Parathyroid adenoma (tissue), 2 donors: ENCODE results near the gene TRMT10B.

ENCODE experiments used
- H2AFZ ChIP-seq: fragments of 300-600 bp; sonication (generic); one replicate; pipeline ENCODE4 v1.7.0; 2017; ENCODE audit warnings: antibody characterized with exemption, mild to moderate bottlenecking
- H3K27ac ChIP-seq: fragments of 300-600 bp; sonication (generic); one replicate; pipeline ENCODE4 v1.7.0; 2017
- H3K27me3 ChIP-seq: fragments of 300-600 bp; sonication (generic); one replicate; pipeline ENCODE4 v1.7.0; 2017; ENCODE audit warnings: low read length; ENCODE audit not compliant: control insufficient read depth, insufficient read depth
- H3K36me3 ChIP-seq: fragments of 300-600 bp; sonication (generic); one replicate; pipeline ENCODE4 v1.7.0; 2017; ENCODE audit warnings: low read length; ENCODE audit not compliant: control insufficient read depth, insufficient read depth
- H3K4me1 ChIP-seq: fragments of 300-600 bp; sonication (generic); one replicate; pipeline ENCODE4 v1.7.0; 2017; ENCODE audit warnings: control low read depth
- H3K4me2 ChIP-seq: fragments of 300-600 bp; sonication (generic); one replicate; pipeline ENCODE4 v1.7.0; 2017; ENCODE audit warnings: low read length
- H3K4me3 ChIP-seq: fragments of 300-600 bp; sonication (generic); one replicate; pipeline ENCODE4 v1.7.0; 2017; ENCODE audit warnings: low read depth, low read length
- H3K79me2 ChIP-seq: fragments of 300-600 bp; sonication (generic); one replicate; pipeline ENCODE4 v1.7.0; 2017; ENCODE audit warnings: control low read depth
- H3K9ac ChIP-seq: fragments of 300-600 bp; sonication (generic); one replicate; pipeline ENCODE4 v1.7.0; 2017; ENCODE audit warnings: mild to moderate bottlenecking
- H3K9me3 ChIP-seq: fragments of 300-600 bp; sonication (generic); one replicate; pipeline ENCODE4 v1.7.0; 2017; ENCODE audit warnings: low read length; ENCODE audit not compliant: control insufficient read depth
- CTCF ChIP-seq: fragments of 300-600 bp; sonication (generic); IDR thresholded peaks from one replicate; pipeline ENCODE4 v1.7.0; 2017; ENCODE audit warnings: antibody characterized with exemption, mild to moderate bottlenecking
- donor health status: primary hyperparathyroidism.

Gene TRMT10B

GRCh38 chr9:37784291-37784615 is 30.6 kb downstream of the TRMT10B start:
- Histone ChIP-seq H3K36me3 (no peaks in the 10 kb centered on the region), H3K9me3 (no peaks in the 10 kb centered on the region), H3K4me3 (peak overlapping the region; percentile 71), H3K4me1 (no peaks in the 10 kb centered on the region), H3K9ac (no peak overlapping the region), H3K79me2 (no peaks in the 10 kb centered on the region), H2AFZ (peak overlapping the region; percentile 99), H3K27ac (peak overlapping the region; percentile 70), H3K27me3 (no peaks in the 10 kb centered on the region), H3K4me2 (peak overlapping the region; percentile 67)
- no peak for TF ChIP-seq CTCF

- peak within 1 kb of the TSS; percentile 71 for H3K4me3 ChIP-seq
- H3K36me3 ChIP-seq: no peaks in the 10 kb centered on the region
- no peak for TF ChIP-seq CTCF
- H2AFZ ChIP-seq: peak within 1 kb of the TSS; percentile 99
- no peak within 1 kb of the TSS for H3K9ac ChIP-seq
- no peaks in the 10 kb centered on the region for H3K4me1 ChIP-seq
- peak within 1 kb of the TSS; percentile 70 for H3K27ac ChIP-seq
- H3K4me2 ChIP-seq: peak within 1 kb of the TSS; percentile 67
- H3K79me2 ChIP-seq: no peaks in the 10 kb centered on the region
- no peaks in the 10 kb centered on the region for H3K27me3 ChIP-seq
- no peaks in the 10 kb centered on the region for H3K9me3 ChIP-seq
These were observed 31.2 kb downstream of the TRMT10B start, which contains the start of gene EXOSC3 for GRCh38 chr9:37784616-37785483. Gene EXOSC3, minus strand, starts transcription at chr9:37785064. Its CDS starts 20 bp downstream, at chr9:37785044.

GRCh38 chr9:37787059-37787458 is 33.5 kb downstream of the TRMT10B start:
- no peak overlapping the region for H3K9ac ChIP-seq
- H3K9me3 ChIP-seq: no peaks in the 10 kb centered on the region
- no peak overlapping the region for H2AFZ ChIP-seq
- H3K4me1 ChIP-seq: no peaks in the 10 kb centered on the region
- H3K36me3 ChIP-seq: no peaks in the 10 kb centered on the region
- no peaks in the 10 kb centered on the region for H3K79me2 ChIP-seq
- TF ChIP-seq CTCF: no peak
- H3K27ac ChIP-seq: no peak overlapping the region
- no peak overlapping the region for H3K4me3 ChIP-seq
- no peaks in the 10 kb centered on the region for H3K27me3 ChIP-seq
- no peak overlapping the region for H3K4me2 ChIP-seq

GRCh38 chr9:37788332-37788731 is 34.7 kb downstream of the TRMT10B start:
- TF ChIP-seq CTCF: no peak
- Histone ChIP-seq H3K4me3 (no peak overlapping the region), H3K4me1 (no peaks in the 10 kb centered on the region), H3K9me3 (no peaks in the 10 kb centered on the region), H3K27me3 (no peaks in the 10 kb centered on the region), H3K36me3 (no peaks in the 10 kb centered on the region), H3K4me2 (no peak overlapping the region), H2AFZ (no peak overlapping the region), H3K9ac (no peak overlapping the region), H3K79me2 (no peaks in the 10 kb centered on the region), H3K27ac (no peak overlapping the region)

GRCh38 chr9:37790096-37790495 is 36.5 kb downstream of the TRMT10B start:
- no peaks in the 10 kb centered on the region for H3K4me1 ChIP-seq
- H3K9me3 ChIP-seq: no peaks in the 10 kb centered on the region
- no peak overlapping the region for H3K27ac ChIP-seq
- no peaks in the 10 kb centered on the region for H3K36me3 ChIP-seq
- no peak overlapping the region for H2AFZ ChIP-seq
- no peaks in the 10 kb centered on the region for H3K79me2 ChIP-seq
- H3K27me3 ChIP-seq: no peaks in the 10 kb centered on the region
- H3K4me2 ChIP-seq: no peak overlapping the region
- H3K4me3 ChIP-seq: no peak overlapping the region
- H3K9ac ChIP-seq: no peak overlapping the region
- TF ChIP-seq CTCF: no peak
